ENCODE data around the gene MTFMT. TPM values are rescaled to one million over a fixed set of nuclear protein-coding genes. Genes with fewer than 3 reads are reported as not detected.

MTFMT gene
- 15.4 and 18.2 TPM in 2 replicates for total RNA-seq
- polyA plus RNA-seq, result 16.8 TPM in 2 replicates

DNA sequence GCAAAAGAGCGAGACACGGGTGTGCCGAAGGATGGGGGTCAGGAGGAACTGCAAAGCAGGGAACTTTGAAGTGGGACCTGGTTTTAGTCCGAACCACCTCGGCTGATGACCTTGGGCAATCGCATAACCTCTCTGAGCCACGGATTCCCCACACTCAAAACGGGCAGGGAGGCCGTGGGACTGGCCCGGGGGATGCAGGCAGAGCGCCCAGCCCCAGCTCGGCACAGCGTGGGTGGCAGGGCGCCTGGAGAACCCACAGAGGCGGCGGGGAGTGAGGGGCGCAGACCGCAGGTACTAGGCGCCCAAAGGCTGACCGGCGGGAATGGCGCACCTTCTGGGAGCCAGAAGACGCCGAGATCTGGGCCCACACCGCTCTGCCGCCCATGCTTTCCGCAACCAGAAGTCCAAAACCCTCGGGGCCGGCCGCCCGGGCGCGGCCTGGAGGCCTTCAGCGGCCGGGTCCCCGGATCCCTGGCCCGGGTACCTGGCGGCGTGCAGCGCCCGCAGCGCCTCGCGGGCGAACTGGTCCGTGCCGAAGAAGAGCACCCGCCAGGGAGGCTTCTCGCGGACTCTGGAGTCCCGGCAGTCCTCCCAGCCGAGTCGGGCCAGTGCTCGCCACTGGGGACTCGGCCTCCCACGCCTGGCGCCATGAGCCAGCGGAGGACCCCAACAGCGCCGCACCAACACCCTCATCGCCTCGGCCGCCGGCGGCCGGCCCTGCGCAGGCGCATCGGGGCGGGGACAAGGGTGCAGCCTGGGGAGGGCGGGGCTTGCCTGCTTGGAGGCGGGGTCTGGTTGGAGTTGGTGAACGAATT, at the start of gene MTFMT:
MTFMT (minus strand) TSS at position 719 of the 815 bp plus-strand sequence; CDS start at position 693, 26 bp downstream.
- H3K9me3 ChIP-seq (ENCODE audit: low read depth), result no peaks in the 10 kb centered on the region
- peak within 1 kb of the TSS; percentile 97 for H2AFZ ChIP-seq
- H3K27ac ChIP-seq, result peak within 1 kb of the TSS; percentile 70
- peaks cover 24% of the 10 kb centered on the region for H3K79me2 ChIP-seq
- WGBS (ENCODE audit: low lambda C conversion rate, missing lambda C conversion rate), result under 1% methylated on average over 72 of the region's 73 CpGs
- H4K20me1 ChIP-seq (ENCODE audit: insufficient read depth, poor library complexity, severe bottlenecking), result no peaks in the 10 kb centered on the region
- H3K4me1 ChIP-seq (ENCODE audit: insufficient read depth), result peaks cover 12% of the 10 kb centered on the region
- peak; percentile 95 for DNase-seq (ENCODE audit: low spot score)
- H3K4me3 ChIP-seq, result peak within 1 kb of the TSS; percentile 93
- H3K27me3 ChIP-seq, result no peaks in the 10 kb centered on the region
- no peaks in the 10 kb centered on the region for H3K9me2 ChIP-seq (replicated peaks; ENCODE audit: insufficient read depth)
- peak within 1 kb of the TSS; percentile 95 for H3K4me2 ChIP-seq
- TF ChIP-seq EZH2phosphoT487 (IDR thresholded peaks at IDR 0.05; ENCODE audit: low read depth, severe bottlenecking, unreplicated experiment) (no peak), EZH2 (IDR thresholded peaks at IDR 0.05; ENCODE audit: borderline replicate concordance) (no peak)
- TF ChIP-seq, protein P1, sequence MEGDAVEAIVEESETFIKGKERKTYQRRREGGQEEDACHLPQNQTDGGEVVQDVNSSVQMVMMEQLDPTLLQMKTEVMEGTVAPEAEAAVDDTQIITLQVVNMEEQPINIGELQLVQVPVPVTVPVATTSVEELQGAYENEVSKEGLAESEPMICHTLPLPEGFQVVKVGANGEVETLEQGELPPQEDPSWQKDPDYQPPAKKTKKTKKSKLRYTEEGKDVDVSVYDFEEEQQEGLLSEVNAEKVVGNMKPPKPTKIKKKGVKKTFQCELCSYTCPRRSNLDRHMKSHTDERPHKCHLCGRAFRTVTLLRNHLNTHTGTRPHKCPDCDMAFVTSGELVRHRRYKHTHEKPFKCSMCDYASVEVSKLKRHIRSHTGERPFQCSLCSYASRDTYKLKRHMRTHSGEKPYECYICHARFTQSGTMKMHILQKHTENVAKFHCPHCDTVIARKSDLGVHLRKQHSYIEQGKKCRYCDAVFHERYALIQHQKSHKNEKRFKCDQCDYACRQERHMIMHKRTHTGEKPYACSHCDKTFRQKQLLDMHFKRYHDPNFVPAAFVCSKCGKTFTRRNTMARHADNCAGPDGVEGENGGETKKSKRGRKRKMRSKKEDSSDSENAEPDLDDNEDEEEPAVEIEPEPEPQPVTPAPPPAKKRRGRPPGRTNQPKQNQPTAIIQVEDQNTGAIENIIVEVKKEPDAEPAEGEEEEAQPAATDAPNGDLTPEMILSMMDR (IDR thresholded peaks at IDR 0.05; ENCODE audit: poor library complexity), result no peak
- H3K36me3 ChIP-seq (replicated peaks; ENCODE audit: insufficient read depth, low read depth), result no peaks in the 10 kb centered on the region

DNA sequence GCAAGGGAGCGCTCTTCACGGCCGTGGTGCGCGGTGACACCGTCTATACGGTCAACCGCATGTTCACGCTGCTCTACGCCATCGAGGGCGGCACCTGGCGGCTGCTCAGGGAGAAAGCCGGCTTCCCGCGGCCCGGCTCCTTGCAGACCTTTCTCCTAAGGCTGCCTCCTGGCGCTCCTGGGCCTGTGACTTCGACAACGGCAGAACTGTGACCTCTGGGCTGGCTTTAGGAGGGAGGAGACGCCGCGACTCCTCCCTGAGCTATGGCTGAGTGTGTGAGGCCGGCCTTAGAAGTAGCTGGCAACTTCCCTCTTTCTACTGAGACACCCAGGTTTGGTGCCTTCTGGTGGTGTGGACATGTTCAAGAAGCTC, 48.5 kb upstream of the MTFMT start:
- Histone ChIP-seq H3K79me2 (no peaks in the 10 kb centered on the region), H3K9me2 (replicated peaks; ENCODE audit: insufficient read depth) (no peaks in the 10 kb centered on the region), H3K27ac (no peak overlapping the region), H3K4me1 (ENCODE audit: insufficient read depth) (peaks cover 13% of the 10 kb centered on the region), H4K20me1 (ENCODE audit: insufficient read depth, poor library complexity, severe bottlenecking) (no peaks in the 10 kb centered on the region), H3K4me3 (no peak overlapping the region), H3K36me3 (replicated peaks; ENCODE audit: insufficient read depth, low read depth) (no peaks in the 10 kb centered on the region), H3K9me3 (ENCODE audit: low read depth) (no peaks in the 10 kb centered on the region), H3K27me3 (no peaks in the 10 kb centered on the region), H2AFZ (no peak overlapping the region), H3K4me2 (no peak overlapping the region)
- peak; percentile 80 for DNase-seq (ENCODE audit: low spot score)
- 24% methylated on average over 24 of the region's 24 CpGs for WGBS (ENCODE audit: low lambda C conversion rate, missing lambda C conversion rate)
- TF ChIP-seq, protein P1 (IDR thresholded peaks at IDR 0.05; ENCODE audit: poor library complexity), result peak; percentile 52
- TF ChIP-seq EZH2 (IDR thresholded peaks at IDR 0.05; ENCODE audit: borderline replicate concordance), result no peak
- no peak for TF ChIP-seq EZH2phosphoT487 (IDR thresholded peaks at IDR 0.05; ENCODE audit: low read depth, severe bottlenecking, unreplicated experiment)

DNA sequence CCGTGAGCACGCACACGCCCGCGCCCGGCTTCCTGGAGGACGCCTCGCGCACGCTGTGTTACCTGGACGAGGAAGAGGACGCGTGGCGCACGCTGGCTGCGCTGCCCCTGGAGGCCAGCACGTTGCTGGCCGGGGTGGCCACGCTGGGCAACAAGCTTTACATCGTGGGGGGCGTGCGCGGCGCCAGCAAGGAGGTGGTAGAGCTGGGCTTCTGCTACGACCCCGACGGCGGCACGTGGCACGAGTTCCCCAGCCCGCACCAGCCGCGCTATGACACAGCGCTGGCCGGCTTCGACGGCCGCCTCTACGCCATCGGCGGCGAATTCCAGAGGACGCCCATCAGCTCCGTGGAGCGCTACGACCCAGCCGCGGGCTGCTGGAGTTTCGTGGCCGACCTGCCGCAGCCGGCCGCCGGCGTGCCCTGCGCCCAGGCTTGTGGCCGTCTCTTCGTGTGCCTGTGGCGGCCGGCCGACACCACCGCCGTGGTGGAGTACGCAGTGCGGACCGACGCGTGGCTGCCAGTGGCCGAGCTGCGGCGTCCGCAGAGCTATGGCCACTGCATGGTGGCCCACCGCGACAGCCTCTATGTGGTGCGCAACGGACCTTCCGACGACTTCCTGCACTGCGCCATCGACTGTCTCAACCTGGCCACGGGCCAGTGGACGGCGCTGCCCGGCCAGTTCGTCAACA, 48.0 kb upstream of the MTFMT start:
- no peaks in the 10 kb centered on the region for H3K79me2 ChIP-seq

More for the DNA sequence above, 48.0 kb upstream of the MTFMT start:
- Histone ChIP-seq H4K20me1 (ENCODE audit: insufficient read depth, poor library complexity, severe bottlenecking) (no peaks in the 10 kb centered on the region), H3K27me3 (no peaks in the 10 kb centered on the region), H3K9me2 (replicated peaks; ENCODE audit: insufficient read depth) (no peaks in the 10 kb centered on the region), H3K4me2 (no peak overlapping the region), H3K4me3 (no peak overlapping the region), H2AFZ (no peak overlapping the region), H3K4me1 (ENCODE audit: insufficient read depth) (peaks cover 7% of the 10 kb centered on the region), H3K36me3 (replicated peaks; ENCODE audit: insufficient read depth, low read depth) (no peaks in the 10 kb centered on the region), H3K27ac (no peak overlapping the region), H3K9me3 (ENCODE audit: low read depth) (no peaks in the 10 kb centered on the region)
- TF ChIP-seq EZH2phosphoT487 (IDR thresholded peaks at IDR 0.05; ENCODE audit: low read depth, severe bottlenecking, unreplicated experiment) (no peak), EZH2 (IDR thresholded peaks at IDR 0.05; ENCODE audit: borderline replicate concordance) (no peak)
- TF ChIP-seq, protein P1 (IDR thresholded peaks at IDR 0.05; ENCODE audit: poor library complexity), result no peak
- no peak for DNase-seq (ENCODE audit: low spot score)
- 91% methylated on average over 61 of the region's 85 CpGs for WGBS (ENCODE audit: low lambda C conversion rate, missing lambda C conversion rate)

Measured in hepatocyte (in vitro differentiated cells).